Testis (tissue), 2 donors: ENCODE measurements around the gene DNER.

ENCODE experiments used
- POLR2A ChIP-seq: fragments of 450-650 bp; IDR thresholded peaks from one replicate; pipeline ENCODE4 v1.6.1; 2017; ENCODE audit warnings: antibody characterized with exemption, mild to moderate bottlenecking, moderate library complexity
- TF ChIP-seq, protein P1 (sequence below), 3 experiments: fragments of 450-650 bp in 2 of 3; fragments of 200-600 bp in 1 of 3; sonication (generic) in 1 of 3; IDR thresholded peaks; one replicate each; pipeline ENCODE4 v1.5.1; 2016 to 2019; ENCODE audit warnings: antibody characterized with exemption in 3 of 3, mild to moderate bottlenecking in 2 of 3, moderate library complexity in 1 of 3

DNA sequence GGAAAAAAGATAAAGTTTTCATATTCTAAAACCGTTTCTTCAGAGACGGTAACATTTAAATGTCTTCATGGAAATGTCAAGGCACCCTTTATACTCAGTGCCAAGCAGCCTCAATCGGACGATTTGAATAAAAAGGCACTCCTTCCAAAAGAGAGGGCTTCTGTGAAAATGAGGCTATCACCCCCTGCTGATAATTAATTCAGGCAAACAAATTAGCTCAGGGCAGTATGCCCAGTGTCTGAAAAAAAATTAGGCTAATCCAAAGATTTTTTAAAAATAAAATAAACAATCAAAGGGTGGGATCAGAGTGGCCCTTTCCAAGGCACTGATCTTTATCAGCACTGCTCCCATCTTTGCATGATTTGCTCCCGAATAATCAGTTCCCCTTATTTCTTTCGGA, 292.3 kb downstream of the DNER start:
- TF ChIP-seq POLR2A = no peak
- TF ChIP-seq, protein P1, sequence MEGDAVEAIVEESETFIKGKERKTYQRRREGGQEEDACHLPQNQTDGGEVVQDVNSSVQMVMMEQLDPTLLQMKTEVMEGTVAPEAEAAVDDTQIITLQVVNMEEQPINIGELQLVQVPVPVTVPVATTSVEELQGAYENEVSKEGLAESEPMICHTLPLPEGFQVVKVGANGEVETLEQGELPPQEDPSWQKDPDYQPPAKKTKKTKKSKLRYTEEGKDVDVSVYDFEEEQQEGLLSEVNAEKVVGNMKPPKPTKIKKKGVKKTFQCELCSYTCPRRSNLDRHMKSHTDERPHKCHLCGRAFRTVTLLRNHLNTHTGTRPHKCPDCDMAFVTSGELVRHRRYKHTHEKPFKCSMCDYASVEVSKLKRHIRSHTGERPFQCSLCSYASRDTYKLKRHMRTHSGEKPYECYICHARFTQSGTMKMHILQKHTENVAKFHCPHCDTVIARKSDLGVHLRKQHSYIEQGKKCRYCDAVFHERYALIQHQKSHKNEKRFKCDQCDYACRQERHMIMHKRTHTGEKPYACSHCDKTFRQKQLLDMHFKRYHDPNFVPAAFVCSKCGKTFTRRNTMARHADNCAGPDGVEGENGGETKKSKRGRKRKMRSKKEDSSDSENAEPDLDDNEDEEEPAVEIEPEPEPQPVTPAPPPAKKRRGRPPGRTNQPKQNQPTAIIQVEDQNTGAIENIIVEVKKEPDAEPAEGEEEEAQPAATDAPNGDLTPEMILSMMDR (IDR thresholded peaks at IDR 0.05) = no peak
